Endothelial cell of umbilical vein (primary cell): Measurements from ENCODE around the gene ZSCAN25. TPM values are rescaled to one million over a fixed set of nuclear protein-coding genes. Genes with fewer than 3 reads are reported as not detected.

Experiments
- BruUV-seq: library from RNA; stranded (reverse); fragments of 400-500 nt; replicated peaks from 2 replicates; lab custom pipeline; 2021; lab: Mats Ljungman, UMichigan
- CTCF ChIA-PET: fragments of 300-600, 350-600 bp; sonication (Branson Sonifier 250); formaldehyde crosslinking; loops from one replicate; lab custom pipeline; 2021; ENCODE audit warnings: antibody characterized with exemption, inconsistent platforms; lab: Charles Lee
- POLR2A ChIA-PET: fragments of 300-600, 350-600 bp; sonication (Branson Sonifier 250); formaldehyde crosslinking; loops from one replicate; lab custom pipeline; 2021; ENCODE audit warnings: antibody characterized with exemption, inconsistent platforms; lab: Charles Lee
- DNase-seq: peaks from one replicate; pipeline ENCODE4 v3.0.0-alpha.2; 2011; ENCODE audit warnings: low read depth, low spot score
- FAIRE-seq: peaks from 2 replicates; lab custom pipeline; 2011; peaks lifted over from hg19 to GRCh38; lab: Jason Lieb, UNC
- H2AFZ ChIP-seq: 2 replicates; pipeline ENCODE4 v1.6.0; 2012; ENCODE audit warnings: low read depth, low read length, control low read depth, inconsistent platforms
- H3K27ac ChIP-seq: 2 replicates; pipeline ENCODE4 v1.5.1; 2011; ENCODE audit warnings: low read depth, mild to moderate bottlenecking, control low read depth, low read length, moderate library complexity; ENCODE audit not compliant: insufficient read depth
- H3K27me3 ChIP-seq, 2 experiments: 2 replicates each; pipeline versions ENCODE4 v1.6.0 to v1.6.1; 2011; ENCODE audit warnings: low read length in 2 of 2, mixed read lengths in 1 of 2; ENCODE audit not compliant: control insufficient read depth in 2 of 2, insufficient read depth in 2 of 2
- H3K36me3 ChIP-seq, 2 experiments: 2 replicates in 1 of 2; 3 replicates in 1 of 2; pipeline ENCODE4 v1.5.1; 2011; ENCODE audit warnings: low read length in 2 of 2, mild to moderate bottlenecking in 1 of 2, moderate library complexity in 1 of 2; ENCODE audit not compliant: control insufficient read depth in 2 of 2, insufficient read depth in 2 of 2; ENCODE audit errors: extremely low read depth in 1 of 2
- H3K4me1 ChIP-seq: 3 replicates; pipeline ENCODE4 v1.5.1; 2011; ENCODE audit warnings: mild to moderate bottlenecking, low read length; ENCODE audit not compliant: control insufficient read depth, insufficient read depth; ENCODE audit errors: extremely low read depth
- H3K4me2 ChIP-seq: 2 replicates; pipeline ENCODE4 v1.6.1; 2011; ENCODE audit warnings: low read length, control low read depth, mixed read lengths; ENCODE audit not compliant: insufficient read depth
- H3K4me3 ChIP-seq, 3 experiments: fragments of 200-600 bp in 1 of 3; sonication (generic), shearing (Covaris generic) in 1 of 3; replicated peaks in 1 of 3; 2 replicates each; pipeline ENCODE4 v1.5.1; 2011 to 2016; ENCODE audit warnings: control low read depth in 3 of 3, low read length in 3 of 3, mild to moderate bottlenecking in 2 of 3, inconsistent platforms in 1 of 3, low read depth in 1 of 3, moderate library complexity in 1 of 3; ENCODE audit not compliant: insufficient read depth in 1 of 3
- H3K79me2 ChIP-seq: 2 replicates; pipeline ENCODE4 v1.6.0; 2012; ENCODE audit warnings: low read length, inconsistent platforms; ENCODE audit not compliant: control insufficient read depth, insufficient read depth
- H3K9ac ChIP-seq: replicated peaks from 2 replicates; pipeline ENCODE3; 2011; ENCODE audit warnings: low read length, control low read depth; ENCODE audit not compliant: insufficient read depth; ENCODE audit errors: extremely low read depth
- H3K9me1 ChIP-seq: replicated peaks from 3 replicates; pipeline ENCODE4 v1.6.0; 2011; ENCODE audit warnings: mild to moderate bottlenecking, low read length; ENCODE audit not compliant: control insufficient read depth, insufficient read depth; ENCODE audit errors: extremely low read depth
- H3K9me3 ChIP-seq: replicated peaks from 2 replicates; pipeline ENCODE4 v1.5.1; 2012; ENCODE audit warnings: low read length, inconsistent platforms; ENCODE audit not compliant: control insufficient read depth, insufficient read depth
- H4K20me1 ChIP-seq: replicated peaks from 2 replicates; pipeline ENCODE3; 2011; ENCODE audit warnings: mild to moderate bottlenecking, low read length; ENCODE audit not compliant: control insufficient read depth, insufficient read depth; ENCODE audit errors: extremely low read depth
- EZH2 ChIP-seq: IDR thresholded peaks from 2 replicates; pipeline ENCODE4 v1.6.1; 2012; ENCODE audit warnings: borderline replicate concordance, low read depth, mild to moderate bottlenecking, moderate library complexity, low read length, inconsistent platforms; ENCODE audit not compliant: severe bottlenecking
- FOS ChIP-seq: IDR thresholded peaks from 2 replicates; pipeline ENCODE4 v1.6.1; 2011; ENCODE audit warnings: mild to moderate bottlenecking, low read length, moderate library complexity, borderline replicate concordance; ENCODE audit not compliant: insufficient read depth
- GATA2 ChIP-seq: IDR thresholded peaks from 2 replicates; pipeline ENCODE4 v1.7.0; 2011; ENCODE audit warnings: low read depth, mild to moderate bottlenecking, moderate library complexity, mixed read lengths, low read length; ENCODE audit not compliant: insufficient read length, insufficient read depth
- JUN ChIP-seq: IDR thresholded peaks from 2 replicates; pipeline ENCODE4 v1.6.1; 2011; ENCODE audit warnings: borderline replicate concordance, low read depth; ENCODE audit not compliant: insufficient read length, insufficient read depth
- MYC ChIP-seq: IDR thresholded peaks from one replicate; pipeline ENCODE4 v1.6.1; 2011; ENCODE audit warnings: mild to moderate bottlenecking, low read depth, low read length
- POLR2A ChIP-seq: IDR thresholded peaks from 2 replicates; pipeline ENCODE4 v1.6.1; 2012; ENCODE audit warnings: low read depth, mild to moderate bottlenecking, control low read depth, low read length
- POLR2AphosphoS5 ChIP-seq: IDR thresholded peaks from 2 replicates; pipeline ENCODE4 v1.6.1; 2012; ENCODE audit warnings: low read depth, mild to moderate bottlenecking, control low read depth, low read length, moderate library complexity; ENCODE audit not compliant: insufficient read depth
- dilution Hi-C: fragments of 300-500 bp; cut with MboI; formaldehyde crosslinking; loops from one replicate; pipeline ENCODE4 v1.15.0; 2019; ENCODE audit warnings: low sequenced_read_pairs; ENCODE audit not compliant: extremely low pct_ligation_motif_present
- intact Hi-C: fragments of 100-400 bp; cut with micrococcal nuclease; formaldehyde crosslinking; loops from one replicate; pipeline ENCODE4 v1.10.0; 2022
- polyA plus RNA-seq, 4 experiments: library from polyadenylated mRNA; depleted of rRNA in 3 of 4; stranded (reverse) in 3 of 4; unstranded in 1 of 4; fragments of >200 nt; gene quantifications; 2 replicates each; pipeline versions ENCODE4 v1.2.1 to v1.2.3, GENCODE V29; 2011 to 2012; ENCODE audit warnings: missing spikeins in 1 of 4
- total RNA-seq: library from RNA; stranded (reverse); gene quantifications from 2 replicates; pipeline ENCODE4 v1.2.3, GENCODE V29; 2021
- TF ChIP-seq, protein P1 (sequence below): IDR thresholded peaks from 2 replicates; pipeline ENCODE4 v1.6.1; 2011; ENCODE audit not compliant: insufficient read depth, insufficient read length
- TF ChIP-seq, protein P2 (sequence below), 2 donors: IDR thresholded peaks; 1 replicate in 1 of 2; 2 replicates in 1 of 2; pipeline ENCODE4 v1.5.1; 2011; ENCODE audit warnings: low read length in 2 of 2, mild to moderate bottlenecking in 2 of 2, moderate library complexity in 2 of 2, control low read depth in 1 of 2, inconsistent platforms in 1 of 2, low read depth in 1 of 2; ENCODE audit not compliant: insufficient read depth in 1 of 2; ENCODE audit errors: extremely low read depth in 1 of 2

ZSCAN25 gene
- total and polyA plus RNA-seq, 2 donors (not counting 3 experiments of a cell fraction or from before 2014, with no cell fraction given), result 8.9 to 13.8 TPM

DNA sequence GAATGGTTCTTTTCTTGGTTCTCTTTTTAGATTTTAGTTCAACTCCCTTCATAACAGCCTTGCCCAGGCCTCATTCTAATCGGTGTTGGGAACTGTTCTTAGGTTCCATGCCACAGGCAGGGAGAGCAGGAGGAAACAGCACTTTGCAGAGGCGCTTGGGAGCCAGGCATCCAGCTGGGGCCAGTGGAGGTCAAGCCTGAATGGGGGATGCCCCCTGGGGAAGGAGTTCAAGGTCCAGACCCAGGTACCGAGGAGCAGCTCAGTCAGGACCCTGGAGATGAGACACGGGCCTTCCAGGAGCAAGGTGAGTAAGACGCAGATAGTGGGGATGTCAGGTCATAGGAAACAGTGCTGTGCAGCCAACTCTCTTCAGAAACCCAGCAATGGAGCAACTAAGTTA, 4.5 kb downstream of the ZSCAN25 start:
- peaks cover 18 to 56% of the 10 kb centered on the region in 2 experiments for H3K36me3 ChIP-seq
- H3K4me2 ChIP-seq, result no peak overlapping the region
- no peak overlapping the region for H3K4me3 ChIP-seq
- FAIRE-seq (no peak), DNase-seq (no peak)
- POLR2A ChIA-PET, result no interaction called here
- intact Hi-C loops (no loop called here), dilution Hi-C loops (no loop called here)
- no peak for TF ChIP-seq GATA2
- no peaks in the 10 kb centered on the region for H3K9me1 ChIP-seq
- H3K9ac ChIP-seq, result no peak overlapping the region
- peaks cover 10% of the 10 kb centered on the region for H3K79me2 ChIP-seq
- no peak overlapping the region for H3K27ac ChIP-seq
- no peaks in the 10 kb centered on the region for H4K20me1 ChIP-seq
- no peaks in the 10 kb centered on the region for H3K27me3 ChIP-seq
- H2AFZ ChIP-seq, result no peak overlapping the region
- no TSS peak for BruUV-seq
- H3K4me1 ChIP-seq, result peaks cover 9% of the 10 kb centered on the region
- H3K9me3 ChIP-seq, result no peaks in the 10 kb centered on the region
- CTCF ChIA-PET, result no interaction called here

DNA sequence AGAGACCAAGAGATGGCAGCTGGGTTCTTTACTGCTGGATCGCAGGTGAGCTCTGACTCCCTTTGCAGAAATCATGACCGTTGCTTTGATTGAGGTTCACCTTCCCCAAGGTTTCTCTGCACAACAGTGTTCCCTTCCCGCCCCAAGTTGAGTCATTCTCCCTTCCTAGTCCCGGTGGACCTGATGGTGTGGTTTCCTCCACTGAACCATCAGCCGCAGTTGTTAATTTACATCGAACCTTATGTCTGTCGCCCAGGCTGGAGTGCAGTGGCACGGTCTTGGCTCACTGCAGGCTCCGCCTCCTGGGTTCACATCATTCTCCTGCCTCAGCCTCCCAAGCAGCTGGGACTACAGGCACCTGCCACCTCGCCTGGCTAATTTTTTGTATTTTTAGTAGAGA, 5.8 kb downstream of the ZSCAN25 start:
- no peak overlapping the region for H3K4me2 ChIP-seq
- DNase-seq, result no peak
- no peak for TF ChIP-seq MYC
- TF ChIP-seq GATA2, result no peak
- TF ChIP-seq FOS, result no peak
- no peak for TF ChIP-seq EZH2
- no peak for TF ChIP-seq JUN
- TF ChIP-seq POLR2A, result no peak
- TF ChIP-seq, protein P1, sequence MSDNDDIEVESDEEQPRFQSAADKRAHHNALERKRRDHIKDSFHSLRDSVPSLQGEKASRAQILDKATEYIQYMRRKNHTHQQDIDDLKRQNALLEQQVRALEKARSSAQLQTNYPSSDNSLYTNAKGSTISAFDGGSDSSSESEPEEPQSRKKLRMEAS, result no peak
- TF ChIP-seq, protein P2, sequence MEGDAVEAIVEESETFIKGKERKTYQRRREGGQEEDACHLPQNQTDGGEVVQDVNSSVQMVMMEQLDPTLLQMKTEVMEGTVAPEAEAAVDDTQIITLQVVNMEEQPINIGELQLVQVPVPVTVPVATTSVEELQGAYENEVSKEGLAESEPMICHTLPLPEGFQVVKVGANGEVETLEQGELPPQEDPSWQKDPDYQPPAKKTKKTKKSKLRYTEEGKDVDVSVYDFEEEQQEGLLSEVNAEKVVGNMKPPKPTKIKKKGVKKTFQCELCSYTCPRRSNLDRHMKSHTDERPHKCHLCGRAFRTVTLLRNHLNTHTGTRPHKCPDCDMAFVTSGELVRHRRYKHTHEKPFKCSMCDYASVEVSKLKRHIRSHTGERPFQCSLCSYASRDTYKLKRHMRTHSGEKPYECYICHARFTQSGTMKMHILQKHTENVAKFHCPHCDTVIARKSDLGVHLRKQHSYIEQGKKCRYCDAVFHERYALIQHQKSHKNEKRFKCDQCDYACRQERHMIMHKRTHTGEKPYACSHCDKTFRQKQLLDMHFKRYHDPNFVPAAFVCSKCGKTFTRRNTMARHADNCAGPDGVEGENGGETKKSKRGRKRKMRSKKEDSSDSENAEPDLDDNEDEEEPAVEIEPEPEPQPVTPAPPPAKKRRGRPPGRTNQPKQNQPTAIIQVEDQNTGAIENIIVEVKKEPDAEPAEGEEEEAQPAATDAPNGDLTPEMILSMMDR (IDR thresholded peaks at IDR 0.05; ENCODE audit: extremely low read depth in 1 of 2, insufficient read depth in 1 of 2, low read depth in 1 of 2, low read length in 2 of 2), result no peak
- no peak for TF ChIP-seq POLR2AphosphoS5
- no TSS peak for BruUV-seq
- dilution Hi-C loops, result no loop called here
- no peaks in the 10 kb centered on the region for H3K9me1 ChIP-seq
- no peaks in the 10 kb centered on the region for H4K20me1 ChIP-seq
- peaks cover 23 to 59% of the 10 kb centered on the region in 2 experiments for H3K36me3 ChIP-seq
- H3K9me3 ChIP-seq, result no peaks in the 10 kb centered on the region
- intact Hi-C loops, result no loop called here
- H3K9ac ChIP-seq, result no peak overlapping the region
- H3K27ac ChIP-seq, result no peak overlapping the region
- H3K4me3 ChIP-seq, result no peak overlapping the region
- FAIRE-seq, result no peak
- H2AFZ ChIP-seq, result no peak overlapping the region
- H3K4me1 ChIP-seq, result peaks cover 5% of the 10 kb centered on the region
- POLR2A ChIA-PET, result no interaction called here
- CTCF ChIA-PET, result no interaction called here
- H3K79me2 ChIP-seq, result peaks cover 5% of the 10 kb centered on the region
- no peaks in the 10 kb centered on the region for H3K27me3 ChIP-seq
